ENCODE results near the gene ANO2.

Gene ANO2

GRCh38 chr12:5982106-5982505, 37.0 kb upstream of the ANO2 start:
- TF ChIP-seq, protein P1, sequence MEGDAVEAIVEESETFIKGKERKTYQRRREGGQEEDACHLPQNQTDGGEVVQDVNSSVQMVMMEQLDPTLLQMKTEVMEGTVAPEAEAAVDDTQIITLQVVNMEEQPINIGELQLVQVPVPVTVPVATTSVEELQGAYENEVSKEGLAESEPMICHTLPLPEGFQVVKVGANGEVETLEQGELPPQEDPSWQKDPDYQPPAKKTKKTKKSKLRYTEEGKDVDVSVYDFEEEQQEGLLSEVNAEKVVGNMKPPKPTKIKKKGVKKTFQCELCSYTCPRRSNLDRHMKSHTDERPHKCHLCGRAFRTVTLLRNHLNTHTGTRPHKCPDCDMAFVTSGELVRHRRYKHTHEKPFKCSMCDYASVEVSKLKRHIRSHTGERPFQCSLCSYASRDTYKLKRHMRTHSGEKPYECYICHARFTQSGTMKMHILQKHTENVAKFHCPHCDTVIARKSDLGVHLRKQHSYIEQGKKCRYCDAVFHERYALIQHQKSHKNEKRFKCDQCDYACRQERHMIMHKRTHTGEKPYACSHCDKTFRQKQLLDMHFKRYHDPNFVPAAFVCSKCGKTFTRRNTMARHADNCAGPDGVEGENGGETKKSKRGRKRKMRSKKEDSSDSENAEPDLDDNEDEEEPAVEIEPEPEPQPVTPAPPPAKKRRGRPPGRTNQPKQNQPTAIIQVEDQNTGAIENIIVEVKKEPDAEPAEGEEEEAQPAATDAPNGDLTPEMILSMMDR (conservative IDR thresholded peaks at IDR 0.05; ENCODE audit: low read length): no peak
- DNase-seq (ENCODE audit: low read depth): no peak

DNA sequence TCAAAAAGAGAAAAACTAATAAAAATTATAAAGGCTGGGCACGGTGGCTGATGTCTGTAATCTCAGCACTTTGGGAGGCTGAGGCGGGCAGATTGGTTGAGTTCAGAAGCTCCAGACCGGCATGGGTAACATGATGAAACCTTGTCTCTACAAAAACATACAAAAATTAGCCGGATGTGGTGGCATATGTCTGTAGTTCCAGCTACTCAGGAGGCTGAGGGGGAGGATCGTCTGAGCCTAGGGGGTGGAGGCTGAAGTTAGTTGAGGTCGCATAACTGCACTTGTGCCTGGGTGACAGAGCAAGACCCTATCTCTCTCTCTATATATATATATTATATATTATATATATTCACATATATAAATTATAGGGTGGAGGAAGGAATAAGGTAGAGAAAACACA, 32.5 kb upstream of the ANO2 start:
- TF ChIP-seq, protein P1 (conservative IDR thresholded peaks at IDR 0.05; ENCODE audit: low read length): no peak
- H3K4me3 ChIP-seq (ENCODE audit: low read length): no peak overlapping the region
- no peak for DNase-seq (ENCODE audit: low read depth)

More at GRCh38 chr12:5982106-5982505, 37.0 kb upstream of the ANO2 start:
- H3K4me3 ChIP-seq (ENCODE audit: low read length): no peak overlapping the region

- no peak overlapping the region for H3K4me3 ChIP-seq (ENCODE audit: low read length)
- TF ChIP-seq, protein P1 (conservative IDR thresholded peaks at IDR 0.05; ENCODE audit: low read length): no peak
- DNase-seq (ENCODE audit: low read depth): no peak
Measured at GRCh38 chr12:5976711-5977110, 31.7 kb upstream of the ANO2 start.

- TF ChIP-seq, protein P1 (conservative IDR thresholded peaks at IDR 0.05; ENCODE audit: low read length): no peak
- H3K4me3 ChIP-seq (ENCODE audit: low read length): no peak overlapping the region
- no peak for DNase-seq (ENCODE audit: low read depth)
Measured at GRCh38 chr12:5976196-5976595, 31.1 kb upstream of the ANO2 start.

GRCh38 chr12:5973461-5974115, 28.5 kb upstream of the ANO2 start:
- no peak overlapping the region for H3K4me3 ChIP-seq (ENCODE audit: low read length)
- TF ChIP-seq, protein P1 (conservative IDR thresholded peaks at IDR 0.05; ENCODE audit: low read length): no peak
- DNase-seq (ENCODE audit: low read depth): no peak

GRCh38 chr12:5972387-5972786, 27.3 kb upstream of the ANO2 start:
- DNase-seq (ENCODE audit: low read depth): no peak
- TF ChIP-seq, protein P1 (conservative IDR thresholded peaks at IDR 0.05; ENCODE audit: low read length): no peak
- no peak overlapping the region for H3K4me3 ChIP-seq (ENCODE audit: low read length)

DNA sequence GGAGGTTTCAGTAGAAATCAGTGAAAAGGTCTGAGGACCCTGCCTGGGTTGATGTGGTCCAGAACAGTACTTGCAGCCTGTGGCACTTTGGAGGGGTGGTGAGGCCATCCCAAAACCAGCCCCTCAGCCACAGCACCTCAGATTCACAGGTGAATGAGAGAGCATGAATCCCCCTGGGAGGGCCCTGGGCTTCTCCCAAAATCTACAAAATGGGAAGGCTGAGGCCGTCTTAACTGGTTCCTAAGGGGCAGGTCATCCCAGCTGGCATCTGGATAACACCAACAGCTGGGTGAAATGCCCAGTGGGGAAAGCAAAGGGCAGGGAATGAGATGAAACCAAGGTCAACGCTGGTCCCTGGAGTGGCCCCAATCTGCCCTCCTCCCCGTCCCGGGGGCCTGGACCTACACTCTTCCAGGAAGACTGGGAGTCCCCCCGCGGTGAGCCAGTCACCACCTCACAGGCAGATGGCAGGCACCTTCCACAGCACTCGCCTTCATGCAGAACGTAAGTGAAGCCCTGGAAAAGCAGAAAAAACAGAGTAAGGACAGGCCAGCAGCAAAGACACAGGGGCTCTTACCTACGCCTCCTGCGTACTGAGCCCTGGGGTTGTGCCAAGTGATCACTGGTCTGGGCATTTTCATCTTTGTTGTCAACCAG, 26.3 kb upstream of the ANO2 start:
- TF ChIP-seq, protein P1 (conservative IDR thresholded peaks at IDR 0.05; ENCODE audit: low read length): no peak
- DNase-seq (ENCODE audit: low read depth): no peak

More for the DNA sequence above, 26.3 kb upstream of the ANO2 start:
- no peak overlapping the region for H3K4me3 ChIP-seq (ENCODE audit: low read length)
